ENCODE results near the gene KIF14. TPM values are rescaled to one million over a fixed set of nuclear protein-coding genes. Genes with fewer than 3 reads are reported as not detected.

KIF14 gene
- total and polyA plus RNA-seq, 2 donors (not counting 3 experiments of a cell fraction or from before 2014, with no cell fraction given), result 1.5 to 13.8 TPM

GRCh38 chr1:200524092-200524491 is 96.5 kb downstream of the KIF14 start:
- DNase-seq (ENCODE audit: low read depth, low spot score) (no peak), FAIRE-seq (no peak)
- no peaks in the 10 kb centered on the region for H3K36me3 ChIP-seq (ENCODE audit: control insufficient read depth in 2 of 2, extremely low read depth in 1 of 2, insufficient read depth in 2 of 2, low read length in 2 of 2)
- no peaks in the 10 kb centered on the region for H3K79me2 ChIP-seq (ENCODE audit: control insufficient read depth, insufficient read depth, low read length)
- H3K4me3 ChIP-seq (replicated peaks in 1 of 3; ENCODE audit: insufficient read depth in 1 of 3, low read depth in 1 of 3, low read length in 3 of 3), result no peak overlapping the region
- H3K9ac ChIP-seq (replicated peaks; ENCODE audit: extremely low read depth, insufficient read depth, low read length), result no peak overlapping the region
- no peaks in the 10 kb centered on the region for H3K9me1 ChIP-seq (replicated peaks; ENCODE audit: control insufficient read depth, extremely low read depth, insufficient read depth, low read length)
- dilution Hi-C loops (cut with MboI; ENCODE audit: extremely low pct_ligation_motif_present, low sequenced_read_pairs) (no loop called here), intact Hi-C loops (cut with micrococcal nuclease) (no loop called here)
- no peak overlapping the region for H3K27ac ChIP-seq (ENCODE audit: insufficient read depth, low read depth, low read length)
- no peak for TF ChIP-seq GATA2 (IDR thresholded peaks at IDR 0.05; ENCODE audit: insufficient read depth, insufficient read length, low read depth, low read length)
- TF ChIP-seq EZH2 (IDR thresholded peaks at IDR 0.05; ENCODE audit: borderline replicate concordance, low read depth, low read length, severe bottlenecking), result no peak
- no peak for TF ChIP-seq MAX (IDR thresholded peaks at IDR 0.05; ENCODE audit: insufficient read depth, insufficient read length)
- TF ChIP-seq CTCF (IDR thresholded peaks at IDR 0.05; ENCODE audit: extremely low read depth in 1 of 2, insufficient read depth in 1 of 2, low read depth in 1 of 2, low read length in 2 of 2), result no peak
- no peak for TF ChIP-seq MYC (IDR thresholded peaks at IDR 0.05; ENCODE audit: low read depth, low read length)
- no peak for TF ChIP-seq POLR2A (IDR thresholded peaks at IDR 0.05; ENCODE audit: low read depth, low read length)
- TF ChIP-seq POLR2AphosphoS5 (IDR thresholded peaks at IDR 0.05; ENCODE audit: insufficient read depth, low read depth, low read length), result no peak
- no peak for TF ChIP-seq FOS (IDR thresholded peaks at IDR 0.05; ENCODE audit: borderline replicate concordance, insufficient read depth, low read length)
- TF ChIP-seq JUN (IDR thresholded peaks at IDR 0.05; ENCODE audit: borderline replicate concordance, insufficient read depth, insufficient read length, low read depth), result no peak
- no peak overlapping the region for H2AFZ ChIP-seq (ENCODE audit: low read depth, low read length)
- BruUV-seq (replicated peaks), result no TSS peak
- no peaks in the 10 kb centered on the region for H3K4me1 ChIP-seq (ENCODE audit: control insufficient read depth, extremely low read depth, insufficient read depth, low read length)
- POLR2A ChIA-PET, result no interaction called here
- H3K27me3 ChIP-seq (ENCODE audit: control insufficient read depth in 2 of 2, insufficient read depth in 2 of 2, low read length in 2 of 2), result no peaks in the 10 kb centered on the region
- H4K20me1 ChIP-seq (replicated peaks; ENCODE audit: control insufficient read depth, extremely low read depth, insufficient read depth, low read length), result no peaks in the 10 kb centered on the region
- CTCF ChIA-PET, result interaction anchor here (0.6 to 1.8 kb wide), 3 partner anchors 15 to 62 kb away, joined by 3 to 5 read pairs (median 3); no protein-coding TSS in a partner anchor
- H3K9me3 ChIP-seq (replicated peaks; ENCODE audit: control insufficient read depth, insufficient read depth, low read length), result no peaks in the 10 kb centered on the region
- H3K4me2 ChIP-seq (ENCODE audit: insufficient read depth, low read length), result no peak overlapping the region

All from endothelial cell of umbilical vein (primary cell).